BJ (cell line): ENCODE results near the gene LRRC63. TPM values are rescaled to one million over a fixed set of nuclear protein-coding genes. Genes with fewer than 3 reads are reported as not detected.

Experiments
- CTCF ChIA-PET: fragments of 350-600 bp; formaldehyde crosslinking; extraction: SDS; loops from one replicate; lab custom pipeline; 2021; ENCODE audit warnings: antibody characterized with exemption, inconsistent platforms; lab: Yijun Ruan, JAX
- POLR2A ChIA-PET: fragments of 300-600 bp; sonication (Branson Sonifier 250); formaldehyde crosslinking; extraction: SDS; loops from one replicate; lab custom pipeline; 2021; ENCODE audit warnings: antibody characterized with exemption; lab: Charles Lee
- DNase-seq: peaks from one replicate; pipeline ENCODE4 v3.0.0-alpha.2; 2011; ENCODE audit warnings: low read depth
- H3K27me3 ChIP-seq: 2 replicates; pipeline ENCODE4 v1.6.0; 2011; ENCODE audit warnings: low read length; ENCODE audit not compliant: control insufficient read depth, insufficient read depth
- H3K36me3 ChIP-seq: 2 replicates; pipeline ENCODE4 v1.5.1; 2011; ENCODE audit warnings: low read length; ENCODE audit not compliant: control insufficient read depth, insufficient read depth
- H3K4me3 ChIP-seq: 2 replicates; pipeline ENCODE4 v1.5.1; 2011; ENCODE audit warnings: low read depth, mild to moderate bottlenecking, control low read depth, low read length
- polyA plus RNA-seq: library from polyadenylated mRNA; depleted of rRNA; stranded (reverse); fragments of >200 nt; gene quantifications from 2 replicates; pipeline ENCODE4 v1.2.3, GENCODE V29; 2011
- TF ChIP-seq, protein P1 (sequence below): IDR thresholded peaks from 2 replicates; pipeline ENCODE4 v1.5.1; 2011; ENCODE audit warnings: low read depth, mild to moderate bottlenecking, control low read depth, inconsistent platforms, low read length, moderate library complexity; ENCODE audit not compliant: insufficient read depth

Gene LRRC63
- polyA plus RNA-seq, 1 experiment: not detected

- H3K36me3 ChIP-seq: no peaks in the 10 kb centered on the region
- CTCF ChIA-PET: interaction anchor here (0.9 to 2.1 kb wide), 3 partner anchors 11 to 32 kb away, joined by 3 to 12 read pairs (median 3); no protein-coding TSS in a partner anchor
- no peak overlapping the region for H3K4me3 ChIP-seq
- TF ChIP-seq, protein P1, sequence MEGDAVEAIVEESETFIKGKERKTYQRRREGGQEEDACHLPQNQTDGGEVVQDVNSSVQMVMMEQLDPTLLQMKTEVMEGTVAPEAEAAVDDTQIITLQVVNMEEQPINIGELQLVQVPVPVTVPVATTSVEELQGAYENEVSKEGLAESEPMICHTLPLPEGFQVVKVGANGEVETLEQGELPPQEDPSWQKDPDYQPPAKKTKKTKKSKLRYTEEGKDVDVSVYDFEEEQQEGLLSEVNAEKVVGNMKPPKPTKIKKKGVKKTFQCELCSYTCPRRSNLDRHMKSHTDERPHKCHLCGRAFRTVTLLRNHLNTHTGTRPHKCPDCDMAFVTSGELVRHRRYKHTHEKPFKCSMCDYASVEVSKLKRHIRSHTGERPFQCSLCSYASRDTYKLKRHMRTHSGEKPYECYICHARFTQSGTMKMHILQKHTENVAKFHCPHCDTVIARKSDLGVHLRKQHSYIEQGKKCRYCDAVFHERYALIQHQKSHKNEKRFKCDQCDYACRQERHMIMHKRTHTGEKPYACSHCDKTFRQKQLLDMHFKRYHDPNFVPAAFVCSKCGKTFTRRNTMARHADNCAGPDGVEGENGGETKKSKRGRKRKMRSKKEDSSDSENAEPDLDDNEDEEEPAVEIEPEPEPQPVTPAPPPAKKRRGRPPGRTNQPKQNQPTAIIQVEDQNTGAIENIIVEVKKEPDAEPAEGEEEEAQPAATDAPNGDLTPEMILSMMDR: no peak
- no peak for DNase-seq
- peaks cover 5% of the 10 kb centered on the region for H3K27me3 ChIP-seq
- POLR2A ChIA-PET: no interaction called here
Measured at GRCh38 chr13:46170687-46171086, 41.0 kb upstream of the LRRC63 start.

DNA sequence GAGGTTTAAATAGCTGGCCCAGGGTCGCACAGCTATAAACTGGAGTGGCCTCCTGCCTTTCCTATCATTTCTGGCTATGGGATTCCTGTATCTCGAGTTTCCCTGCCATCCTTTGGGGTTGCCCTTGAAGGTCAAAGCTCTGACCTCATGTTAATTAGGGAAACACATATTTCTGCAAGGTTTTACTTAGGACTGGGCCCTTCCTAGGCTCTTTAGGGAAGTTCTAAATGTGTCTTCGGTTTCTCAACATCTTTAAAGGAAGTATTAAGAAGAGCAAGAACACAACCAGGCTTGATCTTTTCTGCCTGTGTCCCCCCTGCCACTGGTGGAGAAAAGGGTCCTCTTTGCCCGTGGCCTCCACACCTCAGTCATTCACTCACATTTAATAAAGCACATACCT, 40.5 kb upstream of the LRRC63 start:
- H3K4me3 ChIP-seq: no peak overlapping the region
- H3K36me3 ChIP-seq: no peaks in the 10 kb centered on the region
- CTCF ChIA-PET: interaction anchor here (0.9 to 2.1 kb wide), 3 partner anchors 12 to 32 kb away, joined by 3 to 12 read pairs (median 3); no protein-coding TSS in a partner anchor
- TF ChIP-seq, protein P1: no peak
- DNase-seq: no peak
- peaks cover 5% of the 10 kb centered on the region for H3K27me3 ChIP-seq
- POLR2A ChIA-PET: no interaction called here

DNA sequence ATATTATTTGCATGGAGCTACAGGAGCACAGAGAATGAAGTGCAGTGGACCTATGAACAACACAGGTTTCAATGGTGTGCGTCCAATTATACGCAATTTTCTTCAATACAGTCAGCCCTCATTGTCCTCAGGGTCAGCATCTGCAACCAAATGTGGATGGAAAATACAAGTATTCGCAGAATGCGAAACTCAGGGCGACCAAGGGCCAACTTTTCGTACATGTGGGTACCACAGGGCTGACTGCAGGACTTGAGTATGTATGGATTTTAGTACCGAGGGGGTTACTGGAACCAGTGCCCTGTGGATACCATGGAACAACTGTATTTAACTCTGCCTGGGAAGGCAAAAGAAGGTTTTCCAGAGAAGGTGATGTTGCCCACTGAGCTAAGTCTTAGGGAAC, 40.0 kb upstream of the LRRC63 start:
- CTCF ChIA-PET: interaction anchor here (1.1 to 2.1 kb wide), 2 partner anchors 10 to 12 kb away, joined by 3 to 12 read pairs; no protein-coding TSS in a partner anchor
- Histone ChIP-seq H3K4me3 (no peak overlapping the region), H3K27me3 (peaks cover 5% of the 10 kb centered on the region), H3K36me3 (no peaks in the 10 kb centered on the region)
- TF ChIP-seq, protein P1: no peak
- no peak for DNase-seq
- POLR2A ChIA-PET: no interaction called here

- Histone ChIP-seq H3K27me3 (peaks cover 1% of the 10 kb centered on the region), H3K4me3 (no peak overlapping the region), H3K36me3 (no peaks in the 10 kb centered on the region)
- ChIA-PET CTCF (interaction anchor here (1.1 to 2.1 kb wide), 2 partner anchors 11 to 13 kb away, joined by 3 to 12 read pairs; no protein-coding TSS in a partner anchor), POLR2A (no interaction called here)
- DNase-seq: no peak
- TF ChIP-seq, protein P1: no peak
Measured at GRCh38 chr13:46172531-46172991, 39.2 kb upstream of the LRRC63 start.

DNA sequence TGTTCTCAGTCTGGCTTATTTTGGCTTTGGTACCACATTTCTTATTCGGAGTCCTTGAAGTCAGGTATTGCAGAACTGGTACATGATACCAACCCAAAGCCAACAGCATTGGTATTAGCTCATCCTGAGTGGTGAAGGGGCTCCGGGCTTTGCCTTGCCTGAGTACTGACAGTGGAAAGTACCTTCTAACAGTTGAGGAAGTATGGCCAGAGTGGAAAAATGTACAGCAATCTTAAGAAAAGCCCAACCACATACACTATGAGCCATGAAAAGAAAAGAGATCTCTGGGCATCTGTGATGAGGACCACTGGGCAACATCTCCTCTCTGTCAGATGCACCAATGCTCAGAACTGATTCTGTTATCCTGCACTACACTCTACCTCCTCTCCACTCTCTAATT, 38.1 kb upstream of the LRRC63 start:
- ChIA-PET CTCF (no interaction called here), POLR2A (no interaction called here)
- DNase-seq: no peak
- H3K36me3 ChIP-seq: no peaks in the 10 kb centered on the region
- no peak overlapping the region for H3K4me3 ChIP-seq
- H3K27me3 ChIP-seq: peaks cover 1% of the 10 kb centered on the region
- TF ChIP-seq, protein P1: no peak
